HepG2 (cell line): ENCODE data around the gene DNAJC12. TPM values are rescaled to one million over a fixed set of nuclear protein-coding genes. Genes with fewer than 3 reads are reported as not detected.

Source experiments
- ATF6 ChIP-seq: sonication (generic); formaldehyde crosslinking; conservative IDR thresholded peaks from 2 replicates; pipeline ENCODE4 v1.4.0; 2020; ENCODE audit warnings: missing genetic modification reagents
- CREB1 ChIP-seq, 2 experiments: fragments of 450-650 bp in 1 of 2; IDR thresholded peaks; 2 replicates each; pipeline ENCODE4 v1.6.1; 2016 to 2017; ENCODE audit warnings: control low read depth in 1 of 2, mild to moderate bottlenecking in 1 of 2, missing compliant biosample characterization in 1 of 2, missing genetic modification characterization in 1 of 2
- FOXM1 ChIP-seq: sonication (generic); formaldehyde crosslinking; IDR thresholded peaks from 2 replicates; pipeline ENCODE4 v1.5.0; 2020; ENCODE audit warnings: missing genetic modification reagents
- IKZF5 ChIP-seq: IDR thresholded peaks from 2 replicates; pipeline ENCODE4 v1.6.1; 2018; ENCODE audit warnings: missing genetic modification reagents, mild to moderate bottlenecking, missing compliant biosample characterization
- KDM2A ChIP-seq: sonication (generic); formaldehyde crosslinking; IDR thresholded peaks from 2 replicates; pipeline ENCODE4 v1.4.0; 2020; ENCODE audit warnings: low read depth, missing genetic modification reagents, borderline replicate concordance
- MAX ChIP-seq: IDR thresholded peaks from 2 replicates; pipeline ENCODE4 v1.6.1; 2012; ENCODE audit warnings: inconsistent platforms
- NCOA2 ChIP-seq: sonication (generic); formaldehyde crosslinking; IDR thresholded peaks from 2 replicates; pipeline ENCODE4 v1.8.0; 2022; ENCODE audit warnings: inconsistent platforms
- NFE2L2 ChIP-seq: fragments of 150-350 bp; IDR thresholded peaks from 2 replicates; pipeline ENCODE4 v1.6.1; 2014; ENCODE audit warnings: low read length
- PRDM15 ChIP-seq: sonication (generic); formaldehyde crosslinking; IDR thresholded peaks from 2 replicates; pipeline ENCODE4 v1.4.0; 2020; ENCODE audit warnings: missing genetic modification reagents
- REST ChIP-seq, 2 experiments: IDR thresholded peaks; 2 replicates each; pipeline ENCODE4 v1.6.1; 2011 to 2012; ENCODE audit warnings: low read length in 2 of 2, borderline replicate concordance in 1 of 2, low read depth in 1 of 2, mild to moderate bottlenecking in 1 of 2, moderate library complexity in 1 of 2
- SALL2 ChIP-seq: sonication (generic); formaldehyde crosslinking; IDR thresholded peaks from 2 replicates; pipeline ENCODE4 v1.8.1; 2023; ENCODE audit warnings: mild to moderate bottlenecking, missing genetic modification reagents, inconsistent platforms
- ZFYVE20 ChIP-seq: sonication (generic); formaldehyde crosslinking; IDR thresholded peaks from 2 replicates; pipeline ENCODE4 v1.8.0; 2023; ENCODE audit warnings: low read depth, mild to moderate bottlenecking, moderate library complexity, missing genetic modification reagents, borderline replicate concordance
- ZNF382 ChIP-seq: sonication (generic); formaldehyde crosslinking; IDR thresholded peaks from 2 replicates; pipeline ENCODE4 v1.5.0; 2020; ENCODE audit warnings: missing genetic modification reagents, mild to moderate bottlenecking, borderline replicate concordance
- ZNF432 ChIP-seq: sonication (generic); formaldehyde crosslinking; IDR thresholded peaks from 2 replicates; pipeline ENCODE4 v1.5.0; 2020; ENCODE audit warnings: missing genetic modification reagents, mild to moderate bottlenecking, borderline replicate concordance
- ZNF570 ChIP-seq: sonication (generic); formaldehyde crosslinking; IDR thresholded peaks from 2 replicates; pipeline ENCODE4 v1.4.0; 2020; ENCODE audit warnings: mild to moderate bottlenecking, missing genetic modification reagents, borderline replicate concordance
- ZNF598 ChIP-seq: sonication (generic); formaldehyde crosslinking; IDR thresholded peaks from 2 replicates; pipeline ENCODE4 v1.5.1; 2020; ENCODE audit warnings: mild to moderate bottlenecking, missing genetic modification reagents, borderline replicate concordance
- ZNF619 ChIP-seq: sonication (generic); formaldehyde crosslinking; IDR thresholded peaks from 2 replicates; pipeline ENCODE4 v1.4.0; 2020; ENCODE audit warnings: mild to moderate bottlenecking, missing genetic modification reagents
- polyA plus RNA-seq, 8 experiments: library from polyadenylated mRNA; depleted of rRNA in 3 of 8; stranded (reverse) in 7 of 8; unstranded in 1 of 8; fragments of >200 nt; fragmentation: Illumina TruSeq in 4 of 8; extraction: Trizol in 4 of 8; gene quantifications; 2 replicates each; pipeline versions ENCODE4 v1.2.1 to v1.2.3, GENCODE V29; 2011 to 2016; ENCODE audit warnings: low read depth in 4 of 8, missing spikeins in 1 of 8, mixed read lengths in 1 of 8; ENCODE audit not compliant: insufficient read depth in 1 of 8
- total RNA-seq, 5 experiments: library from RNA; depleted of rRNA; stranded (reverse); fragments of >200 nt; fragmentation: Illumina TruSeq; extraction: Trizol; gene quantifications; 2 replicates each; pipeline ENCODE4 v1.2.3, GENCODE V29; 2016; ENCODE audit warnings: low read depth in 1 of 5

DNAJC12 gene
- total and polyA plus RNA-seq, 2 of the 13 experiments (the other 11 are each of a cell fraction or from before 2014, with no cell fraction given) = 11.6 to 43.9 TPM

GRCh38 chr10:67837541-67838314, at the start of gene DNAJC12 (continued):
- TF ChIP-seq MAX = peak; percentile 75; the same call in 1 of the 2 replicates
- no peak for TF ChIP-seq REST (IDR thresholded peaks at IDR 0.05; ENCODE audit: borderline replicate concordance in 1 of 2, low read depth in 1 of 2, low read length in 2 of 2)
- TF ChIP-seq ATF6 = 0 out of 2 replicates have a peak, but pooled peaks have one; percentile 21
- no peak for TF ChIP-seq ZNF598
- TF ChIP-seq NFE2L2 = no peak
- TF ChIP-seq FOXM1 (CRISPR knock-in tag) = no peak
- no peak for TF ChIP-seq PRDM15 (CRISPR knock-in tag)
- no peak for TF ChIP-seq ZNF570
- TF ChIP-seq CREB1 (IDR thresholded peaks at IDR 0.05) = no peak; the same call in 1 of the 2 replicates
- peak; percentile 61 for TF ChIP-seq CREB1 (CRISPR knock-in tag; IDR thresholded peaks at IDR 0.05)
- TF ChIP-seq ZFYVE20 = no peak
- TF ChIP-seq ZNF382 (CRISPR knock-in tag) = no peak
- TF ChIP-seq ZNF432 = no peak
- TF ChIP-seq ZNF619 = no peak
- TF ChIP-seq SALL2 (CRISPR knock-in tag) = no peak
- no peak for TF ChIP-seq NCOA2 (CRISPR knock-in tag)
- peak; percentile 32; the same call in 1 of the 2 replicates for TF ChIP-seq IKZF5
- TF ChIP-seq KDM2A (CRISPR knock-in tag) = no peak
